ENCODE data around the gene GNPAT. TPM values are rescaled to one million over a fixed set of nuclear protein-coding genes. Genes with fewer than 3 reads are reported as not detected.

The GNPAT gene
- total RNA-seq, 1 experiment from 2014 or later = 32.8 TPM

DNA sequence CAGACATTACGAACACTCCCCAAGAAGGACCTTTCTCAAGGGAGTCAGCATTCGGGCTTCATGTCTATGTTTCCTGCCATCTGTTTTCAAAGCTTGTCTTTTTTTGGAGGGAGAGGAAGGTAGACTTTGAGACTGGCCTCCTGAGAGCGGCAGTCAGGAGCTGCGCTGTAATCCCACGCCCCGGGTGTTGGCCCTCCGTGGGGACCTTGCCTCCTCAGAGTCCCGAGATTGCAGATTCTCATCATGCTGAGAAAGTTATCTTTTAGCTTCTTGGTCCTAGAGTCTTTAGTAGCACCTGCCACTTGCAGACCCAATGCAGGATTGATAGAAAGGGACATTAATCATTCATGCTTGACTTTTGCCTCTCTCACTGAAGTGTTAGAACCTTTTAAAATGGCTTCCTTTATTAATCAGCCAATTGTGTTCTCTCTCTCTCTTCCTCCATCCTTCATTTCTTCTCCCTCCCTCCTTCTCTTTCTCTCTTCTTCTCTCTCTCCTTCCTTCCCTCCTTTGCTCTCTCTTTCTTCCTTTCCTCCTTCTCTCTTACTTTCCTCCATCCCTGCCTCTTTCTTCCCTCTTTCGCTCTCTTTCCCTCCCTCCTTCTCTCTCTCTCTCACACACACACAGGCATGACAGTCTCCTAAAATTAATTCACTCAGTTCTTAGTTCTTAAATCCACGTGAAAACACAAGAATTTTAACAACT lies 25.2 kb upstream of the GNPAT start (continued):
- no peak for TF ChIP-seq ZNF396 (CRISPR knock-in tag; IDR thresholded peaks at IDR 0.05; ENCODE audit: borderline replicate concordance)
- no peak for TF ChIP-seq ZNF425 (CRISPR knock-in tag; conservative IDR thresholded peaks at IDR 0.05)
- TF ChIP-seq, protein P1, sequence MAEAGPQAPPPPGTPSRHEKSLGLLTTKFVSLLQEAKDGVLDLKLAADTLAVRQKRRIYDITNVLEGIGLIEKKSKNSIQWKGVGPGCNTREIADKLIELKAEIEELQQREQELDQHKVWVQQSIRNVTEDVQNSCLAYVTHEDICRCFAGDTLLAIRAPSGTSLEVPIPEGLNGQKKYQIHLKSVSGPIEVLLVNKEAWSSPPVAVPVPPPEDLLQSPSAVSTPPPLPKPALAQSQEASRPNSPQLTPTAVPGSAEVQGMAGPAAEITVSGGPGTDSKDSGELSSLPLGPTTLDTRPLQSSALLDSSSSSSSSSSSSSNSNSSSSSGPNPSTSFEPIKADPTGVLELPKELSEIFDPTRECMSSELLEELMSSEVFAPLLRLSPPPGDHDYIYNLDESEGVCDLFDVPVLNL (CRISPR knock-in tag; IDR thresholded peaks at IDR 0.05; ENCODE audit: borderline replicate concordance, low read depth) = no peak
- no peak for TF ChIP-seq CREM (CRISPR knock-in tag; IDR thresholded peaks at IDR 0.05)
- no peak for TF ChIP-seq RELA (CRISPR knock-in tag; IDR thresholded peaks at IDR 0.05; ENCODE audit: borderline replicate concordance)
- no peak for TF ChIP-seq ARID4B (CRISPR knock-in tag; IDR thresholded peaks at IDR 0.05; ENCODE audit: borderline replicate concordance)
- no peak for TF ChIP-seq PRRX2 (CRISPR knock-in tag; IDR thresholded peaks at IDR 0.05)
- TF ChIP-seq NFE2L1 (CRISPR knock-in tag; IDR thresholded peaks at IDR 0.05) = no peak
- no peak for TF ChIP-seq ZNF317 (CRISPR knock-in tag; IDR thresholded peaks at IDR 0.05; ENCODE audit: borderline replicate concordance, low read depth)

DNA sequence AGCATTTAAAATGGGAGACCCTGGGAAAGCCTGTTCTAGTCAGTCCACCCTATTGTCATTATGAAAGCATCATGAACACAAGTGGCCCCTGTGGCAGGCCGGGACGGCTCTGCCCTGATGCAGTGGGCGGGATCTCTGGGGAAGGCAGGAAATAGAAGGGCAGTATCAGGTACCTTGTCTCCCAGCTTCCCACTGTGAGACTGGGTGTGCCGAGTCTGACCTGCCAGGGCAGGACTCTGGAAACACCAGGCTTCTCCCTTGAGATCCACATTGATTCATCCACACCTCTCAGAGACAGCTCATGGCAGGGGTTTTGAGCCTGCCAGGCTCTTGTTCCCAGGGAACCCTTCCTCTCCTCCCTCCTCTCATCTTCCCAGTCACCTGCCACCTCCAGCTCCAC lies 24.5 kb upstream of the GNPAT start:
- ChIA-PET CTCF (no interaction called here), POLR2A (no interaction called here)
- ATAC-seq = peak; percentile 43
- no peak for DNase-seq (ENCODE audit: low spot score)
- H3K27me3 Mint-ChIP-seq (ENCODE audit: low read depth) = peaks cover 90% of the 10 kb centered on the region
- H3K4me1 Mint-ChIP-seq = peaks cover 19% of the 10 kb centered on the region
- no peaks in the 10 kb centered on the region for H3K9me3 Mint-ChIP-seq
- no peak overlapping the region for H3K27ac Mint-ChIP-seq
- no peak overlapping the region for H3K4me3 Mint-ChIP-seq
- H3K36me3 Mint-ChIP-seq = no peaks in the 10 kb centered on the region
- TF ChIP-seq CDX4 (CRISPR knock-in tag; IDR thresholded peaks at IDR 0.05; ENCODE audit: borderline replicate concordance) = no peak
- TF ChIP-seq ATF1 (CRISPR knock-in tag; IDR thresholded peaks at IDR 0.05) = no peak
- TF ChIP-seq JAZF1 (CRISPR knock-in tag; IDR thresholded peaks at IDR 0.05) = no peak
- no peak for TF ChIP-seq ZBTB43 (CRISPR knock-in tag; IDR thresholded peaks at IDR 0.05)
- TF ChIP-seq, protein P2, sequence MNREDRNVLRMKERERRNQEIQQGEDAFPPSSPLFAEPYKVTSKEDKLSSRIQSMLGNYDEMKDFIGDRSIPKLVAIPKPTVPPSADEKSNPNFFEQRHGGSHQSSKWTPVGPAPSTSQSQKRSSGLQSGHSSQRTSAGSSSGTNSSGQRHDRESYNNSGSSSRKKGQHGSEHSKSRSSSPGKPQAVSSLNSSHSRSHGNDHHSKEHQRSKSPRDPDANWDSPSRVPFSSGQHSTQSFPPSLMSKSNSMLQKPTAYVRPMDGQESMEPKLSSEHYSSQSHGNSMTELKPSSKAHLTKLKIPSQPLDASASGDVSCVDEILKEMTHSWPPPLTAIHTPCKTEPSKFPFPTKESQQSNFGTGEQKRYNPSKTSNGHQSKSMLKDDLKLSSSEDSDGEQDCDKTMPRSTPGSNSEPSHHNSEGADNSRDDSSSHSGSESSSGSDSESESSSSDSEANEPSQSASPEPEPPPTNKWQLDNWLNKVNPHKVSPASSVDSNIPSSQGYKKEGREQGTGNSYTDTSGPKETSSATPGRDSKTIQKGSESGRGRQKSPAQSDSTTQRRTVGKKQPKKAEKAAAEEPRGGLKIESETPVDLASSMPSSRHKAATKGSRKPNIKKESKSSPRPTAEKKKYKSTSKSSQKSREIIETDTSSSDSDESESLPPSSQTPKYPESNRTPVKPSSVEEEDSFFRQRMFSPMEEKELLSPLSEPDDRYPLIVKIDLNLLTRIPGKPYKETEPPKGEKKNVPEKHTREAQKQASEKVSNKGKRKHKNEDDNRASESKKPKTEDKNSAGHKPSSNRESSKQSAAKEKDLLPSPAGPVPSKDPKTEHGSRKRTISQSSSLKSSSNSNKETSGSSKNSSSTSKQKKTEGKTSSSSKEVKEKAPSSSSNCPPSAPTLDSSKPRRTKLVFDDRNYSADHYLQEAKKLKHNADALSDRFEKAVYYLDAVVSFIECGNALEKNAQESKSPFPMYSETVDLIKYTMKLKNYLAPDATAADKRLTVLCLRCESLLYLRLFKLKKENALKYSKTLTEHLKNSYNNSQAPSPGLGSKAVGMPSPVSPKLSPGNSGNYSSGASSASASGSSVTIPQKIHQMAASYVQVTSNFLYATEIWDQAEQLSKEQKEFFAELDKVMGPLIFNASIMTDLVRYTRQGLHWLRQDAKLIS (CRISPR knock-in tag; IDR thresholded peaks at IDR 0.05; ENCODE audit: borderline replicate concordance) = no peak
- TF ChIP-seq NFYB (CRISPR knock-in tag; conservative IDR thresholded peaks at IDR 0.05; ENCODE audit: low read depth) = no peak
- TF ChIP-seq SMAD4 (CRISPR knock-in tag; IDR thresholded peaks at IDR 0.05) = no peak
- TF ChIP-seq, protein P3, sequence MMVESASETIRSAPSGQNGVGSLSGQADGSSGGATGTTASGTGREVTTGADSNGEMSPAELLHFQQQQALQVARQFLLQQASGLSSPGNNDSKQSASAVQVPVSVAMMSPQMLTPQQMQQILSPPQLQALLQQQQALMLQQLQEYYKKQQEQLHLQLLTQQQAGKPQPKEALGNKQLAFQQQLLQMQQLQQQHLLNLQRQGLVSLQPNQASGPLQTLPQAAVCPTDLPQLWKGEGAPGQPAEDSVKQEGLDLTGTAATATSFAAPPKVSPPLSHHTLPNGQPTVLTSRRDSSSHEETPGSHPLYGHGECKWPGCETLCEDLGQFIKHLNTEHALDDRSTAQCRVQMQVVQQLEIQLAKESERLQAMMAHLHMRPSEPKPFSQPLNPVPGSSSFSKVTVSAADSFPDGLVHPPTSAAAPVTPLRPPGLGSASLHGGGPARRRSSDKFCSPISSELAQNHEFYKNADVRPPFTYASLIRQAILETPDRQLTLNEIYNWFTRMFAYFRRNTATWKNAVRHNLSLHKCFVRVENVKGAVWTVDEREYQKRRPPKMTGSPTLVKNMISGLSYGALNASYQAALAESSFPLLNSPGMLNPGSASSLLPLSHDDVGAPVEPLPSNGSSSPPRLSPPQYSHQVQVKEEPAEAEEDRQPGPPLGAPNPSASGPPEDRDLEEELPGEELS (CRISPR knock-in tag; IDR thresholded peaks at IDR 0.05) = no peak
- TF ChIP-seq MLX (CRISPR knock-in tag; IDR thresholded peaks at IDR 0.05) = no peak
- TF ChIP-seq TP53 (CRISPR knock-in tag; IDR thresholded peaks at IDR 0.05) = no peak
